Glomerular endothelial cell (primary cell): ENCODE data around the gene ASAH2. TPM values are rescaled to one million over a fixed set of nuclear protein-coding genes. Genes with fewer than 3 reads are reported as not detected.
"Not testable (repeated sequence)": the region's sequence is repeated elsewhere in the genome, so short reads cannot be mapped to it uniquely, and the experiment has no call there.

Source experiments
- DNase-seq: peaks from one replicate; pipeline ENCODE4 v3.0.0-alpha.2; 2011; ENCODE audit warnings: low read depth, low spot score; ENCODE audit errors: extremely low read depth
- total RNA-seq: library from RNA; depleted of rRNA; stranded (reverse); fragments of >200 nt; gene quantifications from 2 replicates; pipeline ENCODE4 v1.2.3, GENCODE V29; 2015

The ASAH2 gene
- 0.88 and 3.2 TPM in 2 replicates for total RNA-seq

- no peak for DNase-seq
Observed at GRCh38 chr10:50251394-50251793, at the start of gene ASAH2. ASAH2 (minus strand) TSS chr10:50251516; CDS start chr10:50248610, 2,906 bp downstream.

- no peak for DNase-seq
Observed at GRCh38 chr10:50299948-50300669, 48.8 kb upstream of the ASAH2 start.

GRCh38 chr10:50295367-50295766, 44.1 kb upstream of the ASAH2 start:
- no peak for DNase-seq

GRCh38 chr10:50294582-50294981, 43.3 kb upstream of the ASAH2 start:
- no peak for DNase-seq

- DNase-seq, result no peak
Observed at GRCh38 chr10:50293513-50294313, 42.4 kb upstream of the ASAH2 start.

- DNase-seq, result no peak
Observed at GRCh38 chr10:50291261-50291850, 40.0 kb upstream of the ASAH2 start.

- no peak for DNase-seq
Observed at GRCh38 chr10:50289196-50289595, 37.9 kb upstream of the ASAH2 start.

GRCh38 chr10:50286996-50287803, 35.9 kb upstream of the ASAH2 start:
- DNase-seq, result no peak

GRCh38 chr10:50286517-50286916, 35.2 kb upstream of the ASAH2 start:
- no peak for DNase-seq

GRCh38 chr10:50281967-50282522, 30.7 kb upstream of the ASAH2 start:
- DNase-seq, result no peak

- DNase-seq, result no peak
Observed at GRCh38 chr10:50281210-50281966, 30.1 kb upstream of the ASAH2 start.

- DNase-seq, result no peak
Observed at GRCh38 chr10:50280049-50280841, 28.9 kb upstream of the ASAH2 start.

- DNase-seq, result no peak
Observed at GRCh38 chr10:50279489-50279888, 28.2 kb upstream of the ASAH2 start.

GRCh38 chr10:50275650-50276235, 24.4 kb upstream of the ASAH2 start:
- no peak for DNase-seq

- no peak for DNase-seq
Observed at GRCh38 chr10:50272531-50272930, 21.2 kb upstream of the ASAH2 start.

GRCh38 chr10:50271564-50272250, 20.4 kb upstream of the ASAH2 start:
- DNase-seq, result no peak

GRCh38 chr10:50267877-50268276, 16.6 kb upstream of the ASAH2 start:
- not testable (repeated sequence) for DNase-seq

- DNase-seq, result not testable (repeated sequence)
Observed at GRCh38 chr10:50262625-50263024, 11.3 kb upstream of the ASAH2 start.
